ENCODE results near the gene FERMT2. TPM values are rescaled to one million over a fixed set of nuclear protein-coding genes. Genes with fewer than 3 reads are reported as not detected.
A peak's percentile ranks its signal among the peaks of the same experiment; 100 is the strongest.

The FERMT2 gene
- total and polyA plus RNA-seq, 2 experiments from 2014 or later: 108 to 148 TPM

GRCh38 chr14:52902971-52903619 lies 47.8 kb downstream of the FERMT2 start:
- peaks cover 27% of the 10 kb centered on the region for H3K4me1 Mint-ChIP-seq
- Histone ChIP-seq H3K4me2 (no peak overlapping the region), H3F3A (replicated peaks; ENCODE audit: low read depth) (peaks cover 4% of the 10 kb centered on the region; the same call in 1 of the 2 replicates), H3K27ac (ENCODE audit: low read depth) (no peak overlapping the region), H3K9me2 (ENCODE audit: insufficient read depth) (no peaks in the 10 kb centered on the region), H2AFZ (no peak overlapping the region), H3K36me3 (ENCODE audit: insufficient read depth) (no peaks in the 10 kb centered on the region), H4K20me1 (replicated peaks; ENCODE audit: insufficient read depth) (peaks cover 3% of the 10 kb centered on the region; the same call in 1 of the 2 replicates), H3K4me3 (no peak overlapping the region), H3K4me1 (ENCODE audit: insufficient read depth) (peaks cover 8% of the 10 kb centered on the region), H3K27me3 (ENCODE audit: insufficient read depth) (no peaks in the 10 kb centered on the region), H3K79me2 (replicated peaks; ENCODE audit: insufficient read depth) (peaks cover 77% of the 10 kb centered on the region)
- peaks cover 7% of the 10 kb centered on the region; the same call in 2 of the 3 replicates for H3K36me3 Mint-ChIP-seq (ENCODE audit: low read depth)
- H3K4me3 Mint-ChIP-seq: no peak overlapping the region
- no peak for TF ChIP-seq EZH2phosphoT487 (IDR thresholded peaks at IDR 0.05; ENCODE audit: unreplicated experiment)
- TF ChIP-seq POLR2AphosphoS5 (IDR thresholded peaks at IDR 0.05; ENCODE audit: low read depth): no peak
- TF ChIP-seq ZNF462 (CRISPR knock-in tag; IDR thresholded peaks at IDR 0.05): no peak
- TF ChIP-seq STAT1 (IDR thresholded peaks at IDR 0.05; ENCODE audit: unreplicated experiment): no peak
- TF ChIP-seq CTCF (conservative IDR thresholded peaks at IDR 0.05; ENCODE audit: low read depth in 2 of 2): no peak
- no peak for TF ChIP-seq JUNB (IDR thresholded peaks at IDR 0.05; ENCODE audit: unreplicated experiment)
- TF ChIP-seq ZNF331 (CRISPR knock-in tag; IDR thresholded peaks at IDR 0.05; ENCODE audit: low read depth): no peak
- no peak for TF ChIP-seq CREB1 (CRISPR knock-in tag; IDR thresholded peaks at IDR 0.05; ENCODE audit: low read depth)
- no peak for TF ChIP-seq ETS1 (IDR thresholded peaks at IDR 0.05)
- no peak for TF ChIP-seq EZH2 (IDR thresholded peaks at IDR 0.05; ENCODE audit: low read depth, unreplicated experiment)
- no peak for TF ChIP-seq NANOG (IDR thresholded peaks at IDR 0.05; ENCODE audit: borderline replicate concordance)
- TF ChIP-seq REST (IDR thresholded peaks at IDR 0.05; ENCODE audit: unreplicated experiment): no peak
- TF ChIP-seq ZNF114 (CRISPR knock-in tag; IDR thresholded peaks at IDR 0.05): no peak
- ATAC-seq: no peak
- DNase-seq (ENCODE audit: low spot score): no peak
- peak overlapping the region; percentile 43; the same call in 1 of the 2 replicates for H3K27ac Mint-ChIP-seq
- no peaks in the 10 kb centered on the region for H3K27me3 Mint-ChIP-seq (ENCODE audit: insufficient read depth, low read depth, poor library complexity)
- no peaks in the 10 kb centered on the region for H3K9me3 Mint-ChIP-seq

All from GM23338 (cell line).